ENCODE measurements around the gene PDIA5.

PDIA5 gene

GRCh38 chr3:123093696-123094095 is 26.9 kb downstream of the PDIA5 start:
- no peak overlapping the region for H3K27ac ChIP-seq
- no peak for TF ChIP-seq ZFX (IDR thresholded peaks at IDR 0.05)
- no peak for TF ChIP-seq CTCF (conservative IDR thresholded peaks at IDR 0.05)

GRCh38 chr3:123094516-123095313 is 27.9 kb downstream of the PDIA5 start:
- TF ChIP-seq CTCF (conservative IDR thresholded peaks at IDR 0.05) (no peak), ZFX (IDR thresholded peaks at IDR 0.05) (no peak)
- no peak overlapping the region for H3K27ac ChIP-seq

- TF ChIP-seq CTCF (conservative IDR thresholded peaks at IDR 0.05), result no peak
- no peak for TF ChIP-seq ZFX (IDR thresholded peaks at IDR 0.05)
- H3K27ac ChIP-seq, result no peak overlapping the region
These were observed 29.3 kb downstream of the PDIA5 start for GRCh38 chr3:123096126-123096525.

GRCh38 chr3:123096731-123097130 is 29.9 kb downstream of the PDIA5 start:
- TF ChIP-seq CTCF (conservative IDR thresholded peaks at IDR 0.05), result no peak
- no peak for TF ChIP-seq ZFX (IDR thresholded peaks at IDR 0.05)
- H3K27ac ChIP-seq, result no peak overlapping the region

GRCh38 chr3:123098426-123099330 is 31.9 kb downstream of the PDIA5 start:
- no peak overlapping the region for H3K27ac ChIP-seq
- TF ChIP-seq ZFX (IDR thresholded peaks at IDR 0.05) (no peak), CTCF (conservative IDR thresholded peaks at IDR 0.05) (no peak)

GRCh38 chr3:123099331-123100192 is 32.7 kb downstream of the PDIA5 start:
- H3K27ac ChIP-seq, result no peak overlapping the region

More at GRCh38 chr3:123099331-123100192, 32.7 kb downstream of the PDIA5 start:
- TF ChIP-seq CTCF (conservative IDR thresholded peaks at IDR 0.05) (no peak), ZFX (IDR thresholded peaks at IDR 0.05) (no peak)
